ENCODE measurements around the gene ZNF714.
A peak's percentile ranks its signal among the peaks of the same experiment; 100 is the strongest.
"Not testable (repeated sequence)": the region's sequence is repeated elsewhere in the genome, so short reads cannot be mapped to it uniquely, and the experiment has no call there.

Gene ZNF714

DNA sequence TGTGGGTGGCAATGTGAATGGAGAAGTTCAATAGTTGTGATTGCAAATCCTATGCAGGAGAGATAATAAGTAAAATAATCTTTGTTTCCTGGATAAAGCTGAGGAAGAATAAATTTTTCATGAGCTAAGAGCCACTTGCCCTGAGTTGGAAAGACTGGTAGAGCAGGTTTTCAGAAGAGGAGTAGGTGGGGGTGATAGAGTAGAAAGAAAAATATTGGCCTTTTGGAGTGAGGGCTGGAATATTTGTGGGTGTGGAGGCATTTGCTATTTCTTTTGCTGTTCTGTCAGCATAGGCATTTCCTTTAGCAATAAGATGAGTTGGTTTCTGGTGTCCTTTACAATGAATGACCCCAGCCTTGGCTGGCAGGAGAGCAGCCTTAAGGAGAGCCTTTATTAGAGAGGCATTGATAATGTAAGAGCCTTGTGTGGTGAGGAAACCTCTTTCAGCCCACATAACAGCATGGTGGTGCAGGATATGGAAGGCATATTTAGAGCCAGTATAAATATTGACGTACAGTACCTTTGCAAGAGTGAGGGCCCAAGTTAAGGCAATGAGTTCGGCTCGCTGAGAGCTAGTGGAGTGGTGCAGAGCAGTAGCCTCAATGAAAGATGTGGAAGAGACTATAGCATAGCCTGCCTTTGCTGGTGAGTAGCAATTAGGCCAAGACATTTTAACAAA lies 48.2 kb downstream of the ZNF714 start:
- H3K4me1 ChIP-seq (ENCODE audit: control insufficient read depth in 2 of 2, insufficient read depth in 2 of 2, low read length in 2 of 2), result no peaks in the 10 kb centered on the region
- H3K27ac ChIP-seq (ENCODE audit: low read depth in 2 of 2, low read length in 2 of 2), result no peak overlapping the region
- no peak overlapping the region for H3K9ac ChIP-seq (ENCODE audit: low read depth in 1 of 2, low read length in 2 of 2)
- H3K4me3 ChIP-seq (ENCODE audit: low read length in 2 of 2), result no peak overlapping the region
- H3K36me3 ChIP-seq (ENCODE audit: control insufficient read depth in 2 of 2, insufficient read depth in 2 of 2, low read length in 2 of 2), result no peaks in the 10 kb centered on the region
- no peaks in the 10 kb centered on the region for H3K27me3 ChIP-seq (ENCODE audit: control insufficient read depth in 2 of 2, insufficient read depth in 2 of 2, low read length in 2 of 2)
- H3K9me3 ChIP-seq (ENCODE audit: control insufficient read depth in 2 of 2, low read length in 2 of 2), result no peaks in the 10 kb centered on the region

DNA sequence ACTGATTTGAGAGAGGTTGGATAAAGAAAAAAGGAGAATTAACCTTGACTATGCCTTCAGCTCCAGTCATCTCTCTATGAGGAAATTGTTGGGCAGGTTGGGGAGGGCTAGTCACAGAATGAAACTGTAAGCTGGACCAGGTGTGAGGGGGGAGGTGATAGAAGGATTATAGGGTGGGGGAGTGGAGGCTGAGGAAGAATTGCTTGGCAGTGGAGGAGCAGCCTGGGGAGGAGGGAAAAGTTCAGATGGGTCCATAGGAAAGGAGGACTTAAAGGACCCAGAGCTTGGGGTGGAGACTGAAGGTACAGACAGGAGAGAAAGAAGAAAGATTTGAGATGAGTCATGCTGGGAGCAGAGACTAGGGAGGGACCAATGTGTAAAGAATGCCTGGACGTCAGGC lies 51.6 kb downstream of the ZNF714 start:
- no peaks in the 10 kb centered on the region for H3K36me3 ChIP-seq (ENCODE audit: control insufficient read depth in 2 of 2, insufficient read depth in 2 of 2, low read length in 2 of 2)
- no peaks in the 10 kb centered on the region for H3K4me1 ChIP-seq (ENCODE audit: control insufficient read depth in 2 of 2, insufficient read depth in 2 of 2, low read length in 2 of 2)
- no peak overlapping the region for H3K4me3 ChIP-seq (ENCODE audit: low read length in 2 of 2)
- H3K9ac ChIP-seq (ENCODE audit: low read depth in 1 of 2, low read length in 2 of 2), result no peak overlapping the region
- H3K9me3 ChIP-seq (ENCODE audit: control insufficient read depth in 2 of 2, low read length in 2 of 2), result no peaks in the 10 kb centered on the region
- H3K27ac ChIP-seq (ENCODE audit: low read depth in 2 of 2, low read length in 2 of 2), result no peak overlapping the region
- no peaks in the 10 kb centered on the region for H3K27me3 ChIP-seq (ENCODE audit: control insufficient read depth in 2 of 2, insufficient read depth in 2 of 2, low read length in 2 of 2)

DNA sequence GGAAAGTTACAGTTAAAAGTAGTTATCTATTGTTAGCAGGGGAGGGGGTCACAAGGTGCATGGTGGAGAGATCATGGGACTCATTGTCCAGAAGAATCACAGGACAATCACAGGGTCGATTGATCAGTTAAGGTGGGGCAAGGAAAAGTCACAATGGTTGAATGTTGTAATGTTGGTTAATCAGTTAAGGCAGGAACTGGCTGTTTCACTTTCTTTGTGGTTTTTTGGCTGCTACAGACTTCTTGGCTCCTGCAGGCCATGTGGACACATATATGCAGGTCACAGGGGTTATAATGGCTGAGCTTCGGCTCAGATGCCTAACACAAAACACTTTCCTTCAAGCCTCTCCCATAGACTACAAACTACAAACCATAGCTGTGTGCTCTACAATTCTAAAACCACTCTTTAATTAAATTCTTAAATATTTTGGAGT lies 52.9 kb downstream of the ZNF714 start:
- no peaks in the 10 kb centered on the region for H3K27me3 ChIP-seq (ENCODE audit: control insufficient read depth in 2 of 2, insufficient read depth in 2 of 2, low read length in 2 of 2)
- no peak overlapping the region for H3K4me3 ChIP-seq (ENCODE audit: low read length in 2 of 2)
- no peaks in the 10 kb centered on the region for H3K4me1 ChIP-seq (ENCODE audit: control insufficient read depth in 2 of 2, insufficient read depth in 2 of 2, low read length in 2 of 2)
- no peaks in the 10 kb centered on the region for H3K36me3 ChIP-seq (ENCODE audit: control insufficient read depth in 2 of 2, insufficient read depth in 2 of 2, low read length in 2 of 2)
- H3K9ac ChIP-seq (ENCODE audit: low read depth in 1 of 2, low read length in 2 of 2), result no peak overlapping the region
- H3K27ac ChIP-seq (ENCODE audit: low read depth in 2 of 2, low read length in 2 of 2), result no peak overlapping the region
- no peaks in the 10 kb centered on the region for H3K9me3 ChIP-seq (ENCODE audit: control insufficient read depth in 2 of 2, low read length in 2 of 2)

DNA sequence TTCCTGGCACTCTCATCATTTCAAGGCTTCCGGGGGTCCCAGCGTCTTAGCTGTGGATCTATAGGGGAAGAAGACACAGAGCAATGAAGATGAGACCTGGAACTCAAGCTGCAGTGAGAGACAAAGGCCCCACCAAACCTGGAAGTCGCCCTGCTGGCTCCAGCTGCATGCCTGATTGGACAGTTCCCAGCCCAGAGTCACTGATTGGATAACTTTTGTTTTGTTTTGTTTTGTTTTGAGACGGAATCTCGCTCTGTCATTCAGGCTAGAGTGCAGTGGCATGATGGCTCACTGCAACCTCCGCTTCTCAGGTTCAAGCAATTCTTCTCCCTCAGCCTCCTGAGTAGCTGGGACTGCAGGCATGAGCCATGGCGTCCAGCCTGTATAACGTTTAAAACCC lies 53.4 kb downstream of the ZNF714 start:
- Histone ChIP-seq H3K36me3 (ENCODE audit: control insufficient read depth in 2 of 2, insufficient read depth in 2 of 2, low read length in 2 of 2) (no peaks in the 10 kb centered on the region), H3K9ac (ENCODE audit: low read depth in 1 of 2, low read length in 2 of 2) (no peak overlapping the region), H3K9me3 (ENCODE audit: control insufficient read depth in 2 of 2, low read length in 2 of 2) (no peaks in the 10 kb centered on the region), H3K27ac (ENCODE audit: low read depth in 2 of 2, low read length in 2 of 2) (no peak overlapping the region), H3K27me3 (ENCODE audit: control insufficient read depth in 2 of 2, insufficient read depth in 2 of 2, low read length in 2 of 2) (no peaks in the 10 kb centered on the region), H3K4me1 (ENCODE audit: control insufficient read depth in 2 of 2, insufficient read depth in 2 of 2, low read length in 2 of 2) (no peaks in the 10 kb centered on the region), H3K4me3 (ENCODE audit: low read length in 2 of 2) (no peak overlapping the region)

DNA sequence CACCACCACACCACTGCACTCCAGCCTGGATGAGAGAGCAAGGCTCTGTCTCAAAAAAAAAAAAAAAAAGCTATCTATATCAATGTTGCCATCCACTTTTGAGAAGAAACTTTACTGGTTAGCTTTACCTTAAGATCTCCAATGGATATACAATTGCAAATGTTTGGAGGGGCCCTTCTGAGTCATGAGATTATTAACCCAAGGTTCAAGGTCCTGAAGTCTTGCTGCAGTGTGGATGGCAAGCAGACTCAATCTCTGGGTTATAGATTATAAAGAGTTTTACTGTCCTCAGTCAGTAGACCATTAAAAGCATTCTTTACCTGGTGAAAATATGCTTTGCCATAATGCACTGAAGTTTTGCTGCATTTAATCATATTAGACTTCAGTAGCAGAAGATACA lies 56.1 kb downstream of the ZNF714 start:
- Histone ChIP-seq H3K9ac (ENCODE audit: low read depth in 1 of 2, low read length in 2 of 2) (no peak overlapping the region), H3K4me1 (ENCODE audit: control insufficient read depth in 2 of 2, insufficient read depth in 2 of 2, low read length in 2 of 2) (peaks cover 3 to 5% of the 10 kb centered on the region in 2 donors), H3K36me3 (ENCODE audit: control insufficient read depth in 2 of 2, insufficient read depth in 2 of 2, low read length in 2 of 2) (no peaks in the 10 kb centered on the region), H3K27me3 (ENCODE audit: control insufficient read depth in 2 of 2, insufficient read depth in 2 of 2, low read length in 2 of 2) (no peaks in the 10 kb centered on the region), H3K27ac (ENCODE audit: low read depth in 2 of 2, low read length in 2 of 2) (no peak overlapping the region), H3K4me3 (ENCODE audit: low read length in 2 of 2) (no peak overlapping the region), H3K9me3 (ENCODE audit: control insufficient read depth in 2 of 2, low read length in 2 of 2) (no peaks in the 10 kb centered on the region)

DNA sequence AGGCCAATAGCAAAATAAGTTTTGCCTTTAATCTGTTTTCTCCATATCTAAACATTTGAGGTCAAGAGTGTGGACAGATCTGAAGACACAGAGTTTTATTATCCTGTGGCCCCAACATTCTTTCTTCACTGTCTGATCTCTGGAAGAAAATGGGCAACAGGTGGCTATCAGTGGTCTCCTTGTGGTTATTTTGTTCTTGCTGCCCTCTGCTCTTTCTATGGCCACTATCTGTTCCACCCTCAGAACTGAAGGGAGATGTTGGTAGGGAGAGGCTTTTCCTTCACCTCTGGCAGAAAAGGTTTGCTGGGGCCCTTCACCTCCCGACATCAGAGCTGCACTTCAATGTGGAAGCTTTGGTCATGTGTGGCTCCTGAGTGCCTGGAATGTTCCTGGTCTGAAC lies 59.0 kb downstream of the ZNF714 start:
- H3K27ac ChIP-seq (ENCODE audit: low read depth in 2 of 2, low read length in 2 of 2); H3K4me1 ChIP-seq (ENCODE audit: control insufficient read depth in 2 of 2, insufficient read depth in 2 of 2, low read length in 2 of 2); H3K9me3 ChIP-seq (ENCODE audit: control insufficient read depth in 2 of 2, low read length in 2 of 2); H3K9ac ChIP-seq (ENCODE audit: low read depth in 1 of 2, low read length in 2 of 2); H3K4me3 ChIP-seq (ENCODE audit: low read length in 2 of 2); H3K27me3 ChIP-seq (ENCODE audit: control insufficient read depth in 2 of 2, insufficient read depth in 2 of 2, low read length in 2 of 2): not testable (repeated sequence)
- H3K36me3 ChIP-seq (ENCODE audit: control insufficient read depth in 2 of 2, insufficient read depth in 2 of 2, low read length in 2 of 2), result peaks cover 4 to 10% of the 10 kb centered on the region in 2 donors

DNA sequence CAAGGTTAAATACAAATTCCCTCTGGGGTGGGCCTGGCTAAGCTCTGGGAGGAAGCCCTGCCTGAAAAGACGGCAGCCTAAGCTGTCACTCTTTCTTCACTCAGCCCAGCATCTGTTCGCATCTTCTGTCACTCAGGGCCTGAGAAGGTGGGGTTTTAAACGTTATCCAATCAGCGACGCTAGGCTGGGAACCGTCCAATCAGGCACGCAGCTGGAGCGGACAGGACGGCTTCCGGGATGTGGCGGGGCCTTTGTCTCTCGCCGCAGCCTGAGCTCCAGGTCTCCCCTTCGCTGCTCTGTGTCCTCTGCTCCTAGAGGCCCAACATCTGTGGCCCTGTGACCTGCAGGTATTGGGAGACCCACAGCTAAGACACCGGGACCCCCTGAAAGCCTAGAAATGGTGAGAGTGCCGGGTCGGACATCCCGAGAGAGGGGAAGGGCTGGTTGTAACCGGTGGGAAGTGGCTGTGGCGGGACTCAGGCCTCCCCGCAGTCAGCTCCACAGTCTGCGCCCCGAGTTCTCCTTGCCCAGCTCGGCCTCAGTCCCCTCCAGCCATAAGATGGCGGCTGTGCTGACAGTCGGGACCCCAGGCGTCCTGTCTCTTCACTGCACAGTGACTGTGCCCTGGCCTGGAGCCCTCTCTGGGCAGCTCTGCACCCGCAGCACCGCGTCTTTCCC lies 59.9 kb downstream of the ZNF714 start, which contains the start of gene ZNF431:
Gene ZNF431, plus strand, starts transcription at position 254 of the 678 bp plus-strand sequence. Its CDS starts 144 bp downstream, at position 398.
- Histone ChIP-seq H3K27me3 (ENCODE audit: control insufficient read depth in 2 of 2, insufficient read depth in 2 of 2, low read length in 2 of 2) (no peaks in the 10 kb centered on the region), H3K9ac (ENCODE audit: low read depth in 1 of 2, low read length in 2 of 2) (peak within 1 kb of the TSS; percentile 85 to 91), H3K4me1 (ENCODE audit: control insufficient read depth in 2 of 2, insufficient read depth in 2 of 2, low read length in 2 of 2) (peaks cover 3 to 5% of the 10 kb centered on the region in 2 donors), H3K4me3 (ENCODE audit: low read length in 2 of 2) (peak within 1 kb of the TSS; percentile 81 to 99), H3K27ac (ENCODE audit: low read depth in 2 of 2, low read length in 2 of 2) (peak within 1 kb of the TSS; percentile 75 to 87), H3K36me3 (ENCODE audit: control insufficient read depth in 2 of 2, insufficient read depth in 2 of 2, low read length in 2 of 2) (peaks cover 11 to 16% of the 10 kb centered on the region in 2 donors), H3K9me3 (ENCODE audit: control insufficient read depth in 2 of 2, low read length in 2 of 2) (peaks cover 0 to 5% of the 10 kb centered on the region in 2 donors)

DNA sequence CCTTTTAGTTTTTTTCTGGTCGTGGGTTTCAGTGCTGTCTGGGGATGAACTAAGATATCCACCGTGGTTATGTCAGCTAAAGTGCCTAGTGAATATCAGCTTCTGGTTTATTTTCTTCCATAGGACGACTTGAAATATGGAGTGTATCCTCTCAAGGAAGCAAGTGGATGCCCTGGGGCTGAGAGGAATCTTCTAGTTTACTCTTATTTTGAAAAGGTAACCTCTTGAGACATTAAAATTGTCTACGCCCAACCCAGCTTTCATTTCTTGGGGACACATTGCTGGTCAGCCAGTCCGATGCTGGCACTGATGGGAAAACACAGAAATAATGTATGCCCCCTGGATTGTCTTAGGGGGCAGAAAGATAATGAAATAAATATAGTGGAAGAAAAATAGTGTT lies 61.4 kb downstream of the ZNF714 start:
- Histone ChIP-seq H3K27me3 (ENCODE audit: control insufficient read depth in 2 of 2, insufficient read depth in 2 of 2, low read length in 2 of 2) (no peaks in the 10 kb centered on the region), H3K4me1 (ENCODE audit: control insufficient read depth in 2 of 2, insufficient read depth in 2 of 2, low read length in 2 of 2) (peaks cover 3 to 5% of the 10 kb centered on the region in 2 donors), H3K36me3 (ENCODE audit: control insufficient read depth in 2 of 2, insufficient read depth in 2 of 2, low read length in 2 of 2) (peaks cover 16 to 19% of the 10 kb centered on the region in 2 donors), H3K27ac (ENCODE audit: low read depth in 2 of 2, low read length in 2 of 2) (no peak overlapping the region), H3K4me3 (ENCODE audit: low read length in 2 of 2) (no peak overlapping the region), H3K9me3 (ENCODE audit: control insufficient read depth in 2 of 2, low read length in 2 of 2) (peaks cover 0 to 5% of the 10 kb centered on the region in 2 donors), H3K9ac (ENCODE audit: low read depth in 1 of 2, low read length in 2 of 2) (no peak overlapping the region)

DNA sequence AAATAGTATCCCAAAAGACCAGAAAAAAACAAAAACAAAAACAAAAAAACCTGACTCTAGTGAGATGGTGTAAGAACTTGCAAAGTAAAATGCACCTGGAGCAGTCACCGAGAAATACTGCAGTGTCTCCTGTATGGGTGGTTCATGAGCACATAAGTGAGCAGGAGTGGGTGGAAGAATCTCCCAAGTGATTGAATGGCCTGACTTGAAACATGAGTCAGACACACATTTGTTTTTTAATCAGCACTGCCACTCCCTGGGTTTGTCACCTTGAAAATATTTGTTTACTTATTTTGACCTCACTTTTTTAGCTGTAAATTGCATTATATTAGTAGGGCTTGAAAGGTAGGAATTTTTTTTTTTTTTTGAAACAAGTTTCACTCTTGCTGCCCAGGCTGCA lies 61.9 kb downstream of the ZNF714 start:
- H3K9me3 ChIP-seq (ENCODE audit: control insufficient read depth in 2 of 2, low read length in 2 of 2), result peaks cover 0 to 5% of the 10 kb centered on the region in 2 donors
- peaks cover 3 to 5% of the 10 kb centered on the region in 2 donors for H3K4me1 ChIP-seq (ENCODE audit: control insufficient read depth in 2 of 2, insufficient read depth in 2 of 2, low read length in 2 of 2)
- H3K27ac ChIP-seq (ENCODE audit: low read depth in 2 of 2, low read length in 2 of 2), result no peak overlapping the region
- H3K4me3 ChIP-seq (ENCODE audit: low read length in 2 of 2), result no peak overlapping the region
- no peaks in the 10 kb centered on the region for H3K27me3 ChIP-seq (ENCODE audit: control insufficient read depth in 2 of 2, insufficient read depth in 2 of 2, low read length in 2 of 2)
- no peak overlapping the region for H3K9ac ChIP-seq (ENCODE audit: low read depth in 1 of 2, low read length in 2 of 2)
- H3K36me3 ChIP-seq (ENCODE audit: control insufficient read depth in 2 of 2, insufficient read depth in 2 of 2, low read length in 2 of 2), result peaks cover 19 to 21% of the 10 kb centered on the region in 2 donors

DNA sequence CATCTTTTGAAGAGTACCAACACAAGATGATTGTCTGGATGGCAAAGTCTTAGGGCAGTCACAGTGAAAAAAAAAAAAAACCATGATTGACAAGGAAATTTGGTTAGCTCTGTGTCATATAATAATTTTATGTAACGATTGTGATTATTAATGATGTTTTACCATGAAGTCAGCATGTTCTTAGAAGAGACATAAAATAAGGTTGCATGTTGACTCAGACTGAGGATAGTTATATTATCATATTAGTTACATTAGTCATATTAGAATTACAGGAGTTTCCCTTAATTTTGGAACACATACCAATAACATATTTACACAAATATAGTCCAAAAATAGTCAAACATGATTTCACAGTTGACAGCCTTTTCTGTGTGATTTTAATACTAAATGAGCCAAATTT lies 65.5 kb downstream of the ZNF714 start:
- no peaks in the 10 kb centered on the region for H3K27me3 ChIP-seq (ENCODE audit: control insufficient read depth in 2 of 2, insufficient read depth in 2 of 2, low read length in 2 of 2)
- no peak overlapping the region for H3K9ac ChIP-seq (ENCODE audit: low read depth in 1 of 2, low read length in 2 of 2)
- peaks cover 0 to 8% of the 10 kb centered on the region in 2 donors for H3K9me3 ChIP-seq (ENCODE audit: control insufficient read depth in 2 of 2, low read length in 2 of 2)
- no peak overlapping the region for H3K27ac ChIP-seq (ENCODE audit: low read depth in 2 of 2, low read length in 2 of 2)
- H3K36me3 ChIP-seq (ENCODE audit: control insufficient read depth in 2 of 2, insufficient read depth in 2 of 2, low read length in 2 of 2), result peaks cover 35 to 41% of the 10 kb centered on the region in 2 donors
- no peak overlapping the region for H3K4me3 ChIP-seq (ENCODE audit: low read length in 2 of 2)
- H3K4me1 ChIP-seq (ENCODE audit: control insufficient read depth in 2 of 2, insufficient read depth in 2 of 2, low read length in 2 of 2), result peaks cover 3 to 4% of the 10 kb centered on the region in 2 donors

All from mucosa of rectum (tissue), 2 donors.